ENCODE data around the gene PCGF5.

DNA sequence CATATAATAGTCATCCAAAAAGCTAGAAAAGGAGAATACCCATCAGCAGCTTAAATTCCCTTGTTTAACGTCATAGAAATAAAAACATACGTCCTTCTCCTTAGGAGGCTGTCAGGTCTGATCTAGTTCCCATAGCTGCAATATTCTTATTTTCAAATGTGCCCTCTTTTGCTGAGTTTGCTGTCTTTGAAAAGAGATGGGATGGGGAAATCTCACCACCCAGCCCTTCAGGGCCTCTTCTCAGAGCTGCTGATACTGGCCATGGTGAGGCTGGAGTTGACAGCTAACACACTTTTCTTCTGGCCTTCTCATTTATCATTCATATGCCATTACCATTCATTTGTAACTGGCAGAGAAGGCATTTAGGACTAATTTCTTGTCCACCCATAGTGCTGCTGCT, 5.1 kb upstream of the PCGF5 start:
- TF ChIP-seq, protein P1, sequence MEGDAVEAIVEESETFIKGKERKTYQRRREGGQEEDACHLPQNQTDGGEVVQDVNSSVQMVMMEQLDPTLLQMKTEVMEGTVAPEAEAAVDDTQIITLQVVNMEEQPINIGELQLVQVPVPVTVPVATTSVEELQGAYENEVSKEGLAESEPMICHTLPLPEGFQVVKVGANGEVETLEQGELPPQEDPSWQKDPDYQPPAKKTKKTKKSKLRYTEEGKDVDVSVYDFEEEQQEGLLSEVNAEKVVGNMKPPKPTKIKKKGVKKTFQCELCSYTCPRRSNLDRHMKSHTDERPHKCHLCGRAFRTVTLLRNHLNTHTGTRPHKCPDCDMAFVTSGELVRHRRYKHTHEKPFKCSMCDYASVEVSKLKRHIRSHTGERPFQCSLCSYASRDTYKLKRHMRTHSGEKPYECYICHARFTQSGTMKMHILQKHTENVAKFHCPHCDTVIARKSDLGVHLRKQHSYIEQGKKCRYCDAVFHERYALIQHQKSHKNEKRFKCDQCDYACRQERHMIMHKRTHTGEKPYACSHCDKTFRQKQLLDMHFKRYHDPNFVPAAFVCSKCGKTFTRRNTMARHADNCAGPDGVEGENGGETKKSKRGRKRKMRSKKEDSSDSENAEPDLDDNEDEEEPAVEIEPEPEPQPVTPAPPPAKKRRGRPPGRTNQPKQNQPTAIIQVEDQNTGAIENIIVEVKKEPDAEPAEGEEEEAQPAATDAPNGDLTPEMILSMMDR (IDR thresholded peaks at IDR 0.05; ENCODE audit: low read depth, low read length, poor library complexity, severe bottlenecking) = no peak
- TF ChIP-seq EZH2phosphoT487 (IDR thresholded peaks at IDR 0.05; ENCODE audit: borderline replicate concordance, low read length) = no peak

All from DOHH2 (cell line).